Hematopoietic multipotent progenitor cell treated with erythropoietin and hydrocortisone succinate and interleukin-3 and kit ligand, for 4 days (in vitro differentiated cells): ENCODE measurements around the gene SELENOM.
"Not testable (repeated sequence)": the region's sequence is repeated elsewhere in the genome, so short reads cannot be mapped to it uniquely, and the experiment has no call there.

ENCODE experiments used
- DNase-seq: peaks from one replicate; pipeline ENCODE4 v3.0.0-alpha.2; 2015

The SELENOM gene

GRCh38 chr22:31128156-31128555 lies 20.8 kb upstream of the SELENOM start:
- DNase-seq = no peak

- peak; percentile 67 for DNase-seq
Measured at GRCh38 chr22:31127181-31127772, 19.9 kb upstream of the SELENOM start.

GRCh38 chr22:31126869-31127175 lies 19.5 kb upstream of the SELENOM start:
- no peak for DNase-seq

DNA sequence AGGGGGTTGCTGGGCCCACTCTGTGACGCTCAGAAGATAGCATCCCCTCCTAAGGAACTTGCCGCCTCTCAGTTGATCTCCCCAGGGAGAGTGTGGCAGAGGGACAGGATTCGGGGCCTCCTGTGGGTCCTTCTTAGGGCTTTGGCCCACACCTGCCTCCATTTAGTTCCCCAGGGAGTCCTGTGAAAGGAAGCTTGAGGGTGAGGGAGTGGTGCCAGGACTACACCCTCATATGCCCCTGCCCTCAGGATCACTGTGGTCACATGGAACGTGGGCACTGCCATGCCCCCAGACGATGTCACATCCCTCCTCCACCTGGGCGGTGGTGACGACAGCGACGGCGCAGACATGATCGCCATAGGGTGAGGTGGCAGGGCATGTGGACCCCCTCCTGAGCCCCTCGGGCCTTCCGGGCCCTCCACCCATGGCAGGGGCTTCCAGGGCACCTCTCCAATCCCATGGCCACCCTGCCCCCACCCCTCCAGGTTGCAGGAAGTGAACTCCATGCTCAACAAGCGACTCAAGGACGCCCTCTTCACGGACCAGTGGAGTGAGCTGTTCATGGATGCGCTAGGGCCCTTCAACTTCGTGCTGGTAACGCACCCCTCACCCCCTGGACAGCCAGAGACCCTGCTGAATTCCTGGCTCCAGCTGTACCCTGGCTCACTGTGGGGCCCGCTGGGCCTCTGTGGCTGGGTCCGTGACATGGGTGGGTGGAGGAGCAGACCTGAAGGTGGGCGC lies 18.9 kb upstream of the SELENOM start:
- no peak for DNase-seq

GRCh38 chr22:31125521-31126117 lies 18.3 kb upstream of the SELENOM start:
- no peak for DNase-seq

DNA sequence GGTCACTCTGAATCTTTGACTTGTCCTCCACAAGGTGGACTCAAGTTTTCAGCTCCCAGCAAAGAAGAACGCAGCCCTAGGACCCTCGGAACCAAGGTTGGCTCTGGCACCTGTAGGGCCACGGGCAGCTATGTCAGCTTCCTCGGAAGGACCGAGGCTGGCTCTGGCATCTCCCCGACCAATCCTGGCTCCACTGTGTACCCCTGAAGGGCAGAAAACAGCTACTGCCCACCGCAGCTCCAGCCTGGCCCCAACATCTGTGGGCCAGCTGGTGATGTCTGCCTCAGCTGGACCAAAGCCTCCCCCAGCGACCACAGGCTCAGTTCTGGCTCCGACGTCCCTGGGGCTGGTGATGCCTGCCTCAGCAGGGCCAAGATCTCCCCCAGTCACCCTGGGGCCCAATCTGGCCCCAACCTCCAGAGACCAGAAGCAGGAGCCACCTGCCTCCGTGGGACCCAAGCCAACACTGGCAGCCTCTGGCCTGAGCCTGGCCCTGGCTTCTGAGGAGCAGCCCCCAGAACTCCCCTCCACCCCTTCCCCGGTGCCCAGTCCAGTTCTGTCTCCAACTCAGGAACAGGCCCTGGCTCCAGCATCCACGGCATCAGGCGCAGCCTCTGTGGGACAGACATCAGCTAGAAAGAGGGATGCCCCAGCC lies 17.6 kb upstream of the SELENOM start:
- no peak for DNase-seq

DNA sequence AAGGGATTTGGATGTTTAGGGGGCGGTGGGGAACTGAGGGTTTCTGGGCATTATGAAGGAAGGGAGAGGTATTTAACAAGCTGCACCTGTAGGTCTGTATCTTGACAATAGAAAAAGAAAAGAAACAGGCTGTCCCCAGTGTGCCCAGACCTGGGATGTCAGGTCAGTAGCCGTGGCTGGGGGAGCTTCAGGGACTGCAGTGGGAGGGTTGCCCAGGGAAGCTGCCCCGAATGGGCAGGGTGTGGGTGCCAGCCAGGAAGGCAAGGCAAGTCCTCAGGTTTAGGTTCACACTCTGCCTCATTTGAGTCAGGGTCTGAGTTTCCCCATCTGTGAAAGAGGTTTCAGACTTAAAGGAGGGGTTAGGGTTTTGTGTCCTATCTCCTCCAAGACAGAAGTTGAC lies 16.9 kb upstream of the SELENOM start:
- no peak for DNase-seq

GRCh38 chr22:31123292-31123602 lies 15.9 kb upstream of the SELENOM start:
- DNase-seq = no peak

GRCh38 chr22:31122532-31123291 lies 15.3 kb upstream of the SELENOM start, which contains the start of gene INPP5J:
Gene INPP5J (plus strand): TSS chr22:31122966. CDS start chr22:31123015, 49 bp downstream.
- DNase-seq = no peak

DNA sequence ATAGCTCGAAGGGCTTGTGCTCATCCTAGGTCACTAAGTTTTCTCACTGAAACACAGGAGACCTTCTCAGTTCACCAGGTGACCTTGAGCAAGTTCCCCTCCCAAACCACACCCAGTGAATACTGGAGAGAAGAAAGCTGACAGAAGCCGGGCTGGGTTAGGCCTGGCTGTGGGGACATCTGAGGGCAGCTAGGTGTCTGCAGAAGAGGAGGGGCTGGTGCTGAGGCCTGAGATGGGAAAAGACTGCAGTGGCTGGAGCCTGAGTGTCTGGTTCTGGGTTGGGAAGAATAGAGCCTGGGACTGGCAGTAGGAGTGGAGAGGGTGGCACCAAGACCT lies 14.8 kb upstream of the SELENOM start:
- no peak for DNase-seq

DNA sequence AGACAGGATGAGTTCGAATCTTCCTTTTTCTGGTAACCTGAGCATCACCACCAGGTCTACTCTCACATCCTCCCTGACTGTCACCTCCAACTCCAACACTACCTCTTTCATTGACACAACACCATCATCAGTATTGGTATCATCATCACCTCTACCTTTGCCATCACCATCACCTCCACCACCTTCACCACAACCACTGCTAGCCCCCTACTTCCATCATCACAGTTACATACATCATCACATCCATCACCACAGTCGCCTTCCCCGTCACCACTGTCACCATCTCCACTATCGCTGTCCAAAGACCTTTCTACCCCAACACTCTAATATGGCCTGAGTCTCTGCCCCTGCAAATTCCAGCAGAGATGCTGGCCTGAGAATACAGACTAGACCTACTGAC lies 14.0 kb upstream of the SELENOM start:
- DNase-seq = no peak

GRCh38 chr22:31120642-31121041 lies 13.3 kb upstream of the SELENOM start:
- DNase-seq = no peak

GRCh38 chr22:31120230-31120629 lies 12.9 kb upstream of the SELENOM start:
- no peak for DNase-seq

DNA sequence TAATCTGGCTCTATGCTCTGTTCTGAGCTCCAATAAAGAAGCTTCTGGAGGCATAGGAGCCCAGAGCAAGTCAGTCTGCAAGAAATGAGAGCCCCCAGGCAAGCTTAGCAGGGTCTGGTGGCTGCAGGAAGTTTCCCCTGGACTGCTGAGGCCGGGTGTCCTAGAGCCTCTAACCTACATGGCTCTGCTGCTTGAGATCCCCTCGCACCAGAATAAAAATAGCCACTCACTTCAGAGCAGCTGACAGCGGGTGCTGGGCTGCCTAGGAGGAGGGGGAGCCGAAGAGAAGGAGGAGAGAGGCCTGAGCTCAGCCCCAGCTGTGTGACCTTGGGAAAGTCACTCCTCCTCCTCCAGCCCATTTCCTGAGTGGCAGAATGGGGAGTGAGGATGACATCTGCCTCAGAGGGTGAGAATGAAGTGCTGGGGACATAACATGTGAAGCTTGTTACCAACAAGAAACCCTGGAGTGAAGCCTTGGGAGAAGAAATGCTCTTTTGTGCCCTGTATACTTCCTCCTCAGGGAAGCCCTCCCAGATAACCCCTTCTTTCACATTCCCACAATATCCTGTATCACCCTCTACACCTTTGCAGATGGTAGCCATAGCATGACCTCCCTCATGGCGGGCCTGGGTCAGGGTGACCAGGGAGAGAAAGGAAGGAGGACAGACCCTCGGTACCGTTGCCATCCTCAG lies 11.8 kb upstream of the SELENOM start:
- no peak for DNase-seq

- no peak for DNase-seq
Measured at GRCh38 chr22:31118046-31118820, 10.9 kb upstream of the SELENOM start.

DNA sequence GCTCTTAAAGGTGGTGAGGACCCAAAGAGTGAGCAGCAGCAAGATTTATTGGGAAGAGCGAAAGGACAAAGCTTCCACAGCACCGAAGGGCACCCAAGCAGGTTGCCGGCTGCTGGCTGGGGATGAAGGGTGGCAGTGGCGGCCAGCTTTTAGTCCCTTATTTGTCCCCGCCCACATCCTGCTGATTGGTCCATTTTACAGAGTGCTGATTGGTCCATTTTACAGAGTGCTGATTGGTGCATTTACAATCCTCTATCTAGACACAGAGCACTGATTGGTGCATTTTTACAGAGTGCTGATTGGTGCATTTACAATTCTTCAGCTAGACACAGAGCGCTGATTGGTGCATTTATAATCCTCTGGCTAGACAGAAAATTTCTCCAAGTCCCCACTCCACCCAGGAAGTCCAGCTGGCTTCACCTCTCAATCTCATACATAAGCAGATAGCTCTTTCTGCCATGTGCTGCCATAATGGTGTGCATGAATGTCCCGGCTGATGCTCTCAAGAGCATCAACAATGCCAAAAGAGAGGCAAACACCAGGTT lies 5.3 kb upstream of the SELENOM start:
- not testable (repeated sequence) for DNase-seq

GRCh38 chr22:31107894-31108218 lies 488 bp upstream of the SELENOM start:
- no peak for DNase-seq

GRCh38 chr22:31106731-31107177 lies 614 bp downstream of the SELENOM start:
- DNase-seq = no peak

DNA sequence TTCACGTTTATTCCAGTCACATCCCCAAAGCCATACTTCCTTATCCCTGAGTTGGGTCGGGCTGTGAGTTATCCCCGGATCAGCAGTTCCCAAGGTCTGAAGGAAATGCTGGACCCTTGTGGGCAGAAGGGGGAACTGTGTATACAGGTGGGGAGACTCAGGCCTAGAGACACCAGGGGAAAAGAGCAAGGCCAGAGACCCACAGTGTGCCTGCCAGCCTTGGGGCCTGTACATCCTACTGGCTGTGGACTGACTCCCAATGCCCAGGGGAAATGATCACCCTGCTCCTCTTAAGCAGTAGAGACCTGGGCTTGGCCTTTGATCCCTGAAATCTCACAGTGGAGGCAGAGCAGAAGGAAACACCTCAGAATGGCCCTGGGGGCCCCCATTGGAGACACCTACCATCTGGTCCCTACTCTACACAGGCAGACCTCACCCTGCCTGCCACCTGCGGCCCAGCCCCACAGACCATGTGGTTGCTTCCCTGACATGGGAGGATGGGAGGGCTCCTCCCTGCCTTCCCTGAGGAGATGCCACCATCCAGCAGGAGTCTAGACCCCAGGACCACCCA lies 1.3 kb downstream of the SELENOM start:
- no peak for DNase-seq

DNA sequence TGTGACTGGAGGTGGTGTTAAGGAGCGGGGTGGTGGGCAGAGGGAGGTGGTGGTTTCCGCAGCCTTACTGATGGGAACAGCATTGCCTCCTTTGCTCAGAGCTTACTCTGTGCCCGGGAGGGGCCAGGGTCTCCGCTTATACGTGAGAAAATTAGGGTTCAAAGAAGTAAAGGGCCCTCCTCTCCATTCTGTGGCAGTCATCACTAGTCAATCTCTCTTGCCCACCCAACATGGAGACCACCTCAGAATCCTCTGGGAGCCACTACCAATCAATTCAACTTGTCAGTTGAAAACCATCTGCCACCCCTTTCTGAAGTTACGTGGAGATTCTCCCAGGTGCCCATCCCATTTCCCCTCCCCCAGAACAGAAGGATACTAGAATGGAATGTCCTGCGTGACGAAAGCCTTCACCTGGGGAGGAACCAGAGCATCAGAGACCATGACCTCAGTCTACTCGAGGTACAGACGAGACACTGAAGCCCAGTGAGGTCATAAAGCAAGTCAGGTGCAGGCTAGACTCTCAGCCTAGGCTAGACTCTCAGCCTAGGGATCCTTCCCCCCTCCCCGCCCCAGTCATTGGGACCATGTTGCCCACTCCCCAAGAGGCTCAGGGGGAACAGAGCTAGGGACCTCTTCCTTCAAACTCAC lies 2.0 kb downstream of the SELENOM start:
- no peak for DNase-seq

DNA sequence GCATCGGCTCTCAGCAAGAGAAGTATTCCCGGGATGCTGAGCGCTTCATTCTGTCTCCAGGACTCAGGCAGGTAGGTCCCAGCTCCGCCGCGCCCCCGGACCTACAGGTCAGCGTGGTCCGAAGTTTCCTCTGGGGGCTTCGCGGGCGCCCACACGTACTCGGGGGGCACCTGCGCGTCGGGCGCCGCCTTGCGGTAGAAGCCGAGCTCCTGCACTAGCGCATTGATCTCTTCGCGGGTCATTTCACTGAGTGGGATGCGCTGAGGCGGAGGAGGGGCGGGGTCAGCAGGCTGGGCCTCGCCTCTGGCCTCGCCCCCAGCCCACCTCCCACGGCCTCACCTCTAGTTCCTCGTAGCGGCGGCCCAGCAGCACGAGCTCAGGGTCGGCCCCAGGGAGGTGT lies 2.5 kb downstream of the SELENOM start:
- DNase-seq = no peak
